Adipocyte (in vitro differentiated cells): ENCODE measurements around the gene PCDHGA9.

Source experiments
- DNase-seq: peaks from one replicate; pipeline ENCODE4 v3.0.0-alpha.2; 2015; ENCODE audit warnings: low read depth
- H3K27me3 ChIP-seq: replicated peaks from 2 replicates; pipeline ENCODE4 v1.7.0; 2013; ENCODE audit warnings: mild to moderate bottlenecking, low read length, moderate library complexity; ENCODE audit not compliant: control insufficient read depth, insufficient read depth
- H3K36me3 ChIP-seq: 2 replicates; pipeline ENCODE4 v1.7.0; 2013; ENCODE audit warnings: low read length, mild to moderate bottlenecking, moderate library complexity; ENCODE audit not compliant: control insufficient read depth, insufficient read depth, severe bottlenecking
- H3K4me1 ChIP-seq: 2 replicates; pipeline ENCODE4 v1.7.0; 2013; ENCODE audit warnings: mild to moderate bottlenecking, low read length, moderate library complexity; ENCODE audit not compliant: control insufficient read depth, insufficient read depth
- H3K4me3 ChIP-seq: 2 replicates; pipeline ENCODE4 v1.7.0; 2013; ENCODE audit warnings: mild to moderate bottlenecking, low read length, moderate library complexity
- H3K9ac ChIP-seq: 2 replicates; pipeline ENCODE4 v1.7.0; 2013; ENCODE audit warnings: mild to moderate bottlenecking, low read length, moderate library complexity
- H3K9me3 ChIP-seq: 2 replicates; pipeline ENCODE4 v1.7.0; 2013; ENCODE audit warnings: mild to moderate bottlenecking, low read length, moderate library complexity; ENCODE audit not compliant: control insufficient read depth

Gene PCDHGA9

DNA sequence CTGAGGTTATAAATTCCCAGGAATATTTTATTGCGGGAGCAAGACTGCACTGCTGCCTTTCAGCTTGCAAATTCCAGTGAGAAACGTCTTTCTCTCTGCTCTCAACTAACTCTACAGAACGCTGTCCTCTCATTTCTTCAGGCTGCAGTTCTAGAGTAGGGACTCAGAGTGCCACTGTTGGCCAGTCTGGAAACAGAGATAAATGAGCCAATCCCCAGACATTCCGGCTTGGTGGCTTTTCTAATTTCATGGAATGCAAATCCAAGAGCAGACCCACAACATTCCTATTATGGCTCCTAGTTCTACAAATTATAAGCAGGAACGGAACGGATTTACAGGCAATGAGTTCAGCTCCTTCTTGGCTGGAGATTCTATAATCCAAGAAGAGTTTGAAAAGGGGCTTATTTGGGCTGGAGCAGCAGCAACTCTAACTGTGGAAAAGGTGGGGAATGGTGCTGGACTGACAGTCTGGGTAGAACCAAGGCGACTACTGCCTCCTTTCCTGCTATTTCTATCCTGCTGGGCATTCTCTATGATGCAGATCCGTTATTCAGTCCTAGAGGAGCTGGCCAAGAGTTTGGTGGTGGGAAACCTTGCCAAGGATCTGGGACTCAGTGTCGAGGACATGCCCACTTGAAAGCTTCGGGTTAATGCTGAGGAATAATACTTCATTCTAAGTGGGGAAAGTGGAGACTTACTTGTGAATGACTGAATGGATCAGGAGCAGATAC, 37.0 kb downstream of the PCDHGA9 start:
- DNase-seq, result no peak
- Histone ChIP-seq H3K4me3 (no peak overlapping the region), H3K4me1 (no peaks in the 10 kb centered on the region), H3K27me3 (no peaks in the 10 kb centered on the region), H3K9ac (no peak overlapping the region), H3K36me3 (no peaks in the 10 kb centered on the region), H3K9me3 (no peaks in the 10 kb centered on the region)

DNA sequence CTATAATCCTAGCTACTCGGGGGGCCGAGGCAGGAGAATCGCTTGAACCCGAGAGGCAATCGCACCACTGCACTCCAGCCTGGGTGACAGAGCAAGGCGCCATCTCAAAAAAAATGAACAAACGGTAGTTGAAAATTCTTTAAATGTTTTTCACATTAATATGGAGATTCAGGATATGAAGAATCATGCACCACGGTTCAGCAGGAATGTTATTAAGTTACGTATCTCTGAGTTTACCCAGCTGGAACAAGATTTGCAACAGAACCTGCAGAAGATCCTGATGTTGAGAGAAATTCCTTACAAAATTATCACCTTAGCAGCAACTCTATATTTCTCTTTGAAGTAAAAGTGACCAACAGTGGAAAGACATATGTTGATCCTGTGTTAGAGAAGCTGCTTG, 37.8 kb downstream of the PCDHGA9 start:
- no peak for DNase-seq
- no peak overlapping the region for H3K4me3 ChIP-seq
- H3K9ac ChIP-seq, result no peak overlapping the region
- H3K9me3 ChIP-seq, result no peaks in the 10 kb centered on the region
- H3K27me3 ChIP-seq, result no peaks in the 10 kb centered on the region
- H3K36me3 ChIP-seq, result no peaks in the 10 kb centered on the region
- no peaks in the 10 kb centered on the region for H3K4me1 ChIP-seq

DNA sequence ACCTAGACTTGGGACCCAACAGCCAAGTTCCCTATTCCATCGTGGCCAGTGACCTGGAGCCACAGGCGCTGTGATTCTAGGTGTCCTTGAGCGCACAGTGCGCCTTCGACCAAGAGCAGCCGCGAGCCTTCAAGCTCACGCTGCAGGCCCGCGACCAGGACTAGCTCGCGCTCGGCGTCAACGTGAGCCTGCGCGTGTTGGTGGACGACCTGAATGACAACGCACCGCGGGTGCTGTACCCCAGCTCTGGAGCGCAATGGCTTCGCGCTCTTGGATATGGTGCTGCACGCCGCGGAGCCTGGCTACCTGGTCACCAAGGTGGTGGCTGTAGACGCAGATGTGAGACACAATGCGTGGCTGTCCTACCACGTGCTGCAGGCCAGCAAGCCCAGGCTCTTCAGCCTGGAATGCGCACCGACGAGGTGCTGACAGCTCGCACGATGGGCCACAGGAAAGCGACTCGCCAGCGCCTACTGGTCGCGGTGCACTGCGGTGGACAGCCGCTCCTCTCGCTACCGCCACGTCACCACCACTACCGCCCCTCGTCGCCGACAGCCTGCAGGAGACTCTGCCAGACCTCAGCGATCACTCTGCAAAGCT, 39.1 kb downstream of the PCDHGA9 start:
- no peak overlapping the region for H3K4me3 ChIP-seq

More for the DNA sequence above, 39.1 kb downstream of the PCDHGA9 start:
- no peaks in the 10 kb centered on the region for H3K27me3 ChIP-seq
- H3K4me1 ChIP-seq, result no peaks in the 10 kb centered on the region
- DNase-seq, result no peak
- H3K36me3 ChIP-seq, result no peaks in the 10 kb centered on the region
- H3K9ac ChIP-seq, result no peak overlapping the region
- H3K9me3 ChIP-seq, result no peaks in the 10 kb centered on the region
